Smooth muscle cell (in vitro differentiated cells): ENCODE measurements around the gene TACR3. TPM values are rescaled to one million over a fixed set of nuclear protein-coding genes. Genes with fewer than 3 reads are reported as not detected.
"Not testable (repeated sequence)": the region's sequence is repeated elsewhere in the genome, so short reads cannot be mapped to it uniquely, and the experiment has no call there.

ENCODE experiments used
- DNase-seq: peaks from one replicate; lab custom pipeline; 2025; ENCODE audit not compliant: unreplicated experiment; lab: John Stamatoyannopoulos, UW
- H2AFZ ChIP-seq: fragments of 200-600 bp; sonication (generic); 2 replicates; pipeline ENCODE4 v1.6.0; 2016; ENCODE audit warnings: antibody characterized with exemption, low read depth, mild to moderate bottlenecking
- H3F3A ChIP-seq: fragments of 200-600 bp; sonication (generic); 2 replicates; pipeline ENCODE4 v1.6.0; 2017; ENCODE audit warnings: antibody characterized with exemption, low read depth
- H3K27ac ChIP-seq: fragments of 200-600 bp; sonication (generic); 2 replicates; pipeline ENCODE4 v1.5.1; 2016; ENCODE audit warnings: low read depth, mild to moderate bottlenecking
- H3K27me3 ChIP-seq: fragments of 200-600 bp; sonication (generic); 2 replicates; pipeline ENCODE4 v1.6.1; 2016; ENCODE audit warnings: low read depth, mild to moderate bottlenecking
- H3K36me3 ChIP-seq: fragments of 200-600 bp; sonication (generic); 2 replicates; pipeline ENCODE4 v1.5.1; 2016; ENCODE audit warnings: low read depth
- H3K4me1 ChIP-seq: fragments of 200-600 bp; sonication (generic); 2 replicates; pipeline ENCODE4 v1.5.1; 2016; ENCODE audit warnings: low read depth
- H3K4me2 ChIP-seq: fragments of 200-600 bp; sonication (generic); 2 replicates; pipeline ENCODE4 v1.6.0; 2016; ENCODE audit warnings: mild to moderate bottlenecking
- H3K4me3 ChIP-seq: fragments of 200-600 bp; sonication (generic); 2 replicates; pipeline ENCODE4 v1.5.1; 2016; ENCODE audit warnings: mild to moderate bottlenecking
- H3K79me2 ChIP-seq: fragments of 200-600 bp; sonication (generic); 2 replicates; pipeline ENCODE4 v1.6.0; 2016; ENCODE audit warnings: low read depth, mild to moderate bottlenecking
- H3K9ac ChIP-seq: fragments of 200-600 bp; sonication (generic); 2 replicates; pipeline ENCODE4 v1.6.0; 2016; ENCODE audit warnings: low read depth
- H3K9me3 ChIP-seq: fragments of 200-600 bp; sonication (generic); replicated peaks from 2 replicates; pipeline ENCODE4 v1.5.1; 2016; ENCODE audit warnings: low read depth
- H4K20me1 ChIP-seq: fragments of 200-600 bp; sonication (generic); 2 replicates; pipeline ENCODE4 v1.6.0; 2016; ENCODE audit warnings: low read depth
- CTCF ChIP-seq: fragments of 200-600 bp; sonication (generic); IDR thresholded peaks from 2 replicates; pipeline ENCODE4 v1.5.1; 2017; ENCODE audit warnings: borderline replicate concordance, mild to moderate bottlenecking, antibody characterized with exemption; ENCODE audit not compliant: insufficient read depth, poor library complexity, severe bottlenecking
- WGBS: methylation state at CpG from one replicate; pipeline ENCODE4 v1.1.7; 2016; ENCODE audit warnings: low lambda C conversion rate; 5-methylcytosine and 5-hydroxymethylcytosine counted together
- polyA plus RNA-seq: library from polyadenylated mRNA; unstranded; fragments of >200 nt; fragmentation: Nextera tagmentation; extraction: Ambion mirVana; gene quantifications from 2 replicates; pipeline ENCODE4 v1.2.1, GENCODE V29; 2016
- total RNA-seq: library from RNA; depleted of rRNA; stranded (reverse); fragments of >200 nt; gene quantifications from 2 replicates; pipeline ENCODE4 v1.2.3, GENCODE V29; 2014

TACR3 gene
- total and polyA plus RNA-seq, 2 experiments from 2014 or later = 0.22 TPM; not detected in 1

- no peak overlapping the region for H2AFZ ChIP-seq
- DNase-seq = no peak
- no peaks in the 10 kb centered on the region for H4K20me1 ChIP-seq
- H3K27ac ChIP-seq = no peak overlapping the region
- no peak for TF ChIP-seq CTCF
- no peaks in the 10 kb centered on the region for H3K27me3 ChIP-seq
- no peak overlapping the region for H3K4me3 ChIP-seq
- no peaks in the 10 kb centered on the region for H3K36me3 ChIP-seq
- H3K9ac ChIP-seq = no peak overlapping the region
- H3K4me2 ChIP-seq = no peak overlapping the region
- 43% methylated on average over 1 of the region's 1 CpG for WGBS
- H3K79me2 ChIP-seq = no peaks in the 10 kb centered on the region
- H3F3A ChIP-seq = no peaks in the 10 kb centered on the region
- H3K9me3 ChIP-seq = no peaks in the 10 kb centered on the region
- no peaks in the 10 kb centered on the region for H3K4me1 ChIP-seq
These were observed 85.5 kb downstream of the TACR3 start for GRCh38 chr4:103634236-103634635.

GRCh38 chr4:103626296-103626695, 93.5 kb downstream of the TACR3 start:
- Histone ChIP-seq H4K20me1 (no peaks in the 10 kb centered on the region), H3K4me1 (no peaks in the 10 kb centered on the region), H2AFZ (no peak overlapping the region), H3K27me3 (no peaks in the 10 kb centered on the region), H3K4me3 (no peak overlapping the region), H3K4me2 (no peak overlapping the region), H3K27ac (no peak overlapping the region), H3K9me3 (no peaks in the 10 kb centered on the region), H3K36me3 (no peaks in the 10 kb centered on the region), H3K9ac (no peak overlapping the region), H3K79me2 (no peaks in the 10 kb centered on the region), H3F3A (no peaks in the 10 kb centered on the region)
- WGBS = 62% methylated on average over 6 of the region's 6 CpGs
- TF ChIP-seq CTCF = no peak
- DNase-seq = no peak

- H4K20me1 ChIP-seq = no peaks in the 10 kb centered on the region
- no peaks in the 10 kb centered on the region for H3K36me3 ChIP-seq
- H3K9ac ChIP-seq = no peak overlapping the region
- no peak for TF ChIP-seq CTCF
- no peak overlapping the region for H3K4me2 ChIP-seq
- DNase-seq = no peak
- no peaks in the 10 kb centered on the region for H3K27me3 ChIP-seq
- no peaks in the 10 kb centered on the region for H3F3A ChIP-seq
- H2AFZ ChIP-seq = no peak overlapping the region
- H3K4me1 ChIP-seq = no peaks in the 10 kb centered on the region
- no peaks in the 10 kb centered on the region for H3K9me3 ChIP-seq
- 61% methylated on average over 3 of the region's 3 CpGs for WGBS
- H3K4me3 ChIP-seq = no peak overlapping the region
- H3K27ac ChIP-seq = no peak overlapping the region
- no peaks in the 10 kb centered on the region for H3K79me2 ChIP-seq
These were observed 127.9 kb downstream of the TACR3 start for GRCh38 chr4:103591841-103592240.

GRCh38 chr4:103567591-103567990, 152.2 kb downstream of the TACR3 start:
- no peak for TF ChIP-seq CTCF
- Histone ChIP-seq H3K27me3 (no peaks in the 10 kb centered on the region), H3F3A (no peaks in the 10 kb centered on the region), H3K9me3 (no peaks in the 10 kb centered on the region), H3K27ac (no peak overlapping the region), H3K9ac (no peak overlapping the region), H3K79me2 (no peaks in the 10 kb centered on the region), H3K4me1 (no peaks in the 10 kb centered on the region), H3K4me2 (no peak overlapping the region), H2AFZ (no peak overlapping the region), H3K4me3 (no peak overlapping the region), H4K20me1 (no peaks in the 10 kb centered on the region), H3K36me3 (no peaks in the 10 kb centered on the region)
- DNase-seq = no peak
- WGBS = 87% methylated on average over 4 of the region's 4 CpGs

GRCh38 chr4:103559178-103559577, 160.6 kb downstream of the TACR3 start:
- H3F3A ChIP-seq, H3K79me2 ChIP-seq, H3K27ac ChIP-seq, H2AFZ ChIP-seq, H3K4me1 ChIP-seq, H3K36me3 ChIP-seq, H3K9me3 ChIP-seq, H3K27me3 ChIP-seq, DNase-seq, H4K20me1 ChIP-seq, H3K4me3 ChIP-seq, H3K9ac ChIP-seq, H3K4me2 ChIP-seq: not testable (repeated sequence)
- WGBS = 67% methylated on average over 3 of the region's 5 CpGs
